ENCODE data around the gene AIP. TPM values are rescaled to one million over a fixed set of nuclear protein-coding genes. Genes with fewer than 3 reads are reported as not detected.

The AIP gene
- total RNA-seq, 4 donors from 2014 or later = 33.0 to 60.8 (median 48.8) TPM

DNA sequence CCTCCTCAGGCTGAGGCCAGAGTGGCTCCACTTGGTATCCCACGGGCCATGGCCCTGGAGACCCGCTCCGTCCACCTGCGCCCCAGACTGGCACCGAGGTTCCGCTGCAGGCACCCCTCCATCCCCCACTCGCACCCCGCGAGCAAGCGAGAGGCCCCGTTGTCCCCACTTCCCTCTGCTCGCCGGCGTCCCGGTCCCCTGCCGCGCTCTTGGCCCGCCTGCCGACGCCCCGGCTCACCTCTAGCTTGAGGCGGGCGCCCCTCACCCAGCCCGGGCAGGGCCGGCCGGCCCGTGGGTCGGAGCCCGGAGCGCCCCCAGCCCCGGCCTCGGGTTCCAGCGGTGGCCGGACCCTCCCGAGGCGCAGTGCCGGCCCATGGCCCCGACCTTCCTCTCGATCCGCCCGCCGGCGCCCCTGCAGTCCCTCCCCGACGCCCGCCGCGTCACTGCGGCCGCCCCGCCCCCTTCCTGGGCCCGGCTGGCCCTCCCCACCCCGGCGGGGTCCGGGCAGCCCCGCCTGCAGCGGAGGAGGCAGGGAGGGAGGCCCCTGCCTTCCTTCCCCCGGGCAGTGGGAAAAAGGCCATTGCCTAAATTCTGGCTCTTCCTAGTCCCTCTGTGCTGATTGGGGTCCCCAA lies 22.2 kb downstream of the AIP start, which contains the start of gene PITPNM1:
TSS of gene PITPNM1 (minus strand) at position 414 of the 632 bp plus-strand sequence. CDS start 1,183 bp downstream, outside the sequence.
- peak; percentile 49 to 59 for TF ChIP-seq POLR2A (IDR thresholded peaks at IDR 0.05)
- no peak for TF ChIP-seq CTCF (IDR thresholded peaks at IDR 0.05 in 4 of 5, conservative IDR thresholded peaks at IDR 0.05 in 1 of 5)
- Histone ChIP-seq H3K4me1 (peaks cover 26 to 35% of the 10 kb centered on the region in 2 donors), H3K27ac (peak within 1 kb of the TSS; percentile 94 to 99 (median 96)), H3K27me3 (peaks cover 0 to 13% (median 0%) of the 10 kb centered on the region in 3 donors), H3K36me3 (peaks cover 0 to 4% of the 10 kb centered on the region in 2 donors), H3K4me3 (peak within 1 kb of the TSS; percentile 56 to 66 (median 63)), H3K9me3 (no peaks in the 10 kb centered on the region)
- intact Hi-C loops (cut with DNase I; ENCODE audit: low total_unique reads) = no loop called here
- in situ Hi-C loops (cut with MboI; ENCODE audit: low sequenced_read_pairs in 4 of 4) = loop anchor here in 3 of 4 donors (10.0 kb wide), 1 partner anchor 110 kb away; the partner anchor contains the start of gene RAD9A (in 3 of the 3)
- peak in 1 of 2 donors; percentile 4 for ATAC-seq
- peak in 1 of 2 donors; percentile 39 for DNase-seq

DNA sequence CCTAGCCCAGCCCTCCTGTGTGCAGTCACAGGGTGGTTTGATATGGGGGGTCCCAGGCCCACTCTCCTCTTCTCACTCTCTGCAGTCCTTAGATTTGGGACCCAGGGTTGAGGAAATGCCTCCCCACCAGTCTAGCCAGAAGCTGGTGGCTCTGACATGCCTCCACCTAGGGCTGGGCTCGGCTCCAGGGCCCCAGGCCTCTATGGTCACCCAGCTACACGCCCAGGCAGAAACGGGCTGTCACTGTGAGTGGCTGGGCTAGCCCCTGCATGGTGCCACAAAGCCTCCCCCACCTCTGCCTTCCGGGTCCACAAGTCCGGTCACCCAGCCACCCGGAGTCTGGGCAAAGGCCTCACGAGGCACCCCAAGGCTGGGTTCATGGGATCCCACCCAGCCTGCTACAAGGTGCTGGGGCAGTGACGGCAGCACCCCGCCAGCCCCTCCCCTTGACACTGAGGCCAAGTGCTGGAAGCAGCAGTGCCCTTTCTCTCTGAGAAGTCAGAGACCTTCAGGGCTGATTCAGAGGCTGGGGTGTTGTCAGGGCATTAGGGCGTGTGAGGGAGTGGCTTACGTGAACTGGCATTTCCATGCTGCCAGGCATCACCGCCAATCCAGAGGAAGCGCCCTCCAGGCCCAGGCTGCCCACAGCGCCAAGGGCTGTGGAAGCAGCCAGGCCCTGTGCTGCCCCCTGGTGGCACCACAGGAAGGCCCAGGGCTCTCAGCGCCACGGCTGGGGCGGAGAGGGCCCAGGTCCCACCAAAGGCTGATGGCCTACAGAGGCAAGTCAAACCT lies 23.0 kb downstream of the AIP start:
- in situ Hi-C loops (cut with MboI; ENCODE audit: low sequenced_read_pairs in 4 of 4) = loop anchor here in 3 of 4 donors (10.0 kb wide), 1 partner anchor 111 kb away; the partner anchor contains the start of gene RAD9A (in 3 of the 3)
- intact Hi-C loops (cut with DNase I; ENCODE audit: low total_unique reads) = loop anchor here (1.0 to 2.0 kb wide), 4 partner anchors 23 to 104 kb away; partner anchors contain the start of genes AIP, GSTP1, PPP1CA and RPS6KB2
- peaks cover 26 to 35% of the 10 kb centered on the region in 2 donors for H3K4me1 ChIP-seq

GRCh38 chr11:67506426-67507051 lies 23.7 kb downstream of the AIP start:
- H3K27me3 ChIP-seq = peaks cover 0 to 13% (median 0%) of the 10 kb centered on the region in 3 donors
- DNase-seq (no peak), ATAC-seq (no peak)
- in situ Hi-C loops (cut with MboI; ENCODE audit: low sequenced_read_pairs in 4 of 4) (loop anchor here in 3 of 4 donors (10.0 kb wide), 1 partner anchor 112 kb away; the partner anchor contains the start of gene RAD9A (in 3 of the 3)), intact Hi-C loops (cut with DNase I; ENCODE audit: low total_unique reads) (loop anchor here (1.0 to 2.0 kb wide), 4 partner anchors 24 to 105 kb away; partner anchors contain the start of genes AIP, GSTP1, PPP1CA and RPS6KB2)
- peaks cover 26 to 35% of the 10 kb centered on the region in 2 donors for H3K4me1 ChIP-seq
- H3K27ac ChIP-seq = peak overlapping the region; percentile 94 to 99 (median 96)
- peaks cover 0 to 3% of the 10 kb centered on the region in 2 donors for H3K36me3 ChIP-seq
- TF ChIP-seq POLR2A (IDR thresholded peaks at IDR 0.05) = no peak
- peak in 2 of 5 experiments; percentile 4 to 12 for TF ChIP-seq CTCF (IDR thresholded peaks at IDR 0.05 in 4 of 5, conservative IDR thresholded peaks at IDR 0.05 in 1 of 5)
- no peaks in the 10 kb centered on the region for H3K9me3 ChIP-seq
- H3K4me3 ChIP-seq = peak overlapping the region in 1 of 4 donors; percentile 64

More for the DNA sequence above, 23.0 kb downstream of the AIP start:
- DNase-seq (peak; percentile 76 to 92), ATAC-seq (peak; percentile 42 to 61)
- Histone ChIP-seq H3K36me3 (peaks cover 0 to 4% of the 10 kb centered on the region in 2 donors), H3K4me3 (peak overlapping the region; percentile 56 to 66 (median 63)), H3K9me3 (no peaks in the 10 kb centered on the region), H3K27ac (peak overlapping the region; percentile 94 to 99 (median 96)), H3K27me3 (peaks cover 0 to 13% (median 0%) of the 10 kb centered on the region in 3 donors)
- TF ChIP-seq POLR2A (IDR thresholded peaks at IDR 0.05) (peak; percentile 32 to 56), CTCF (IDR thresholded peaks at IDR 0.05 in 4 of 5, conservative IDR thresholded peaks at IDR 0.05 in 1 of 5) (peak; percentile 95 to 98 (median 96))
